Cardiac muscle cell (in vitro differentiated cells and primary cell): ENCODE results near the gene GLRA2. TPM values are rescaled to one million over a fixed set of nuclear protein-coding genes. Genes with fewer than 3 reads are reported as not detected.

ENCODE experiments used
- DNase-seq, 2 donors: peaks; one replicate each; pipeline versions ENCODE4 v3.0.0 to v3.0.0-alpha.2; 2010 to 2017; ENCODE audit warnings: low read depth in 1 of 2, low spot score in 1 of 2
- H3K27ac ChIP-seq: fragments of 200-600 bp; sonication (generic); 2 replicates; pipeline ENCODE4 v1.5.1; 2016
- H3K27me3 ChIP-seq: fragments of 200-600 bp; sonication (generic); 2 replicates; pipeline ENCODE4 v1.6.0; 2016; ENCODE audit warnings: control low read depth
- H3K36me3 ChIP-seq: fragments of 200-600 bp; sonication (generic); 2 replicates; pipeline ENCODE4 v1.5.1; 2016; ENCODE audit warnings: control low read depth
- H3K4me1 ChIP-seq: fragments of 200-600 bp; sonication (generic); 2 replicates; pipeline ENCODE4 v1.8.1; 2017; ENCODE audit warnings: low read depth, mild to moderate bottlenecking, mixed run types
- H3K4me3 ChIP-seq: fragments of 200-600 bp; sonication (generic); 2 replicates; pipeline ENCODE4 v1.5.1; 2016; ENCODE audit warnings: mild to moderate bottlenecking
- H3K9me3 ChIP-seq: fragments of 200-600 bp; sonication (generic); 2 replicates; pipeline ENCODE4 v1.5.1; 2017; ENCODE audit warnings: low read depth, mild to moderate bottlenecking, control low read depth
- polyA plus RNA-seq: library from polyadenylated mRNA; unstranded; fragments of >200 nt; fragmentation: Nextera tagmentation; extraction: Ambion mirVana; gene quantifications from 2 replicates; pipeline ENCODE4 v1.2.1, GENCODE V29; 2016
- total RNA-seq: library from RNA; depleted of rRNA; stranded (reverse); fragments of >200 nt; gene quantifications from 2 replicates; pipeline ENCODE4 v1.2.3, GENCODE V29; 2016
- TF ChIP-seq, protein P1 (sequence below): IDR thresholded peaks from 2 replicates; pipeline ENCODE4 v1.5.1; 2012; ENCODE audit warnings: low read depth, mild to moderate bottlenecking, low read length

Gene GLRA2
- total and polyA plus RNA-seq, 2 experiments from 2014 or later = 0.12 to 0.15 TPM

GRCh38 chrX:14616301-14616700 is 87.0 kb downstream of the GLRA2 start:
- no peaks in the 10 kb centered on the region for H3K9me3 ChIP-seq
- DNase-seq = peak in 1 of 2 donors; percentile 9
- H3K4me3 ChIP-seq = no peak overlapping the region
- H3K36me3 ChIP-seq = no peaks in the 10 kb centered on the region
- no peak overlapping the region for H3K27ac ChIP-seq
- H3K4me1 ChIP-seq = no peaks in the 10 kb centered on the region
- no peaks in the 10 kb centered on the region for H3K27me3 ChIP-seq
- TF ChIP-seq, protein P1, sequence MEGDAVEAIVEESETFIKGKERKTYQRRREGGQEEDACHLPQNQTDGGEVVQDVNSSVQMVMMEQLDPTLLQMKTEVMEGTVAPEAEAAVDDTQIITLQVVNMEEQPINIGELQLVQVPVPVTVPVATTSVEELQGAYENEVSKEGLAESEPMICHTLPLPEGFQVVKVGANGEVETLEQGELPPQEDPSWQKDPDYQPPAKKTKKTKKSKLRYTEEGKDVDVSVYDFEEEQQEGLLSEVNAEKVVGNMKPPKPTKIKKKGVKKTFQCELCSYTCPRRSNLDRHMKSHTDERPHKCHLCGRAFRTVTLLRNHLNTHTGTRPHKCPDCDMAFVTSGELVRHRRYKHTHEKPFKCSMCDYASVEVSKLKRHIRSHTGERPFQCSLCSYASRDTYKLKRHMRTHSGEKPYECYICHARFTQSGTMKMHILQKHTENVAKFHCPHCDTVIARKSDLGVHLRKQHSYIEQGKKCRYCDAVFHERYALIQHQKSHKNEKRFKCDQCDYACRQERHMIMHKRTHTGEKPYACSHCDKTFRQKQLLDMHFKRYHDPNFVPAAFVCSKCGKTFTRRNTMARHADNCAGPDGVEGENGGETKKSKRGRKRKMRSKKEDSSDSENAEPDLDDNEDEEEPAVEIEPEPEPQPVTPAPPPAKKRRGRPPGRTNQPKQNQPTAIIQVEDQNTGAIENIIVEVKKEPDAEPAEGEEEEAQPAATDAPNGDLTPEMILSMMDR = no peak

DNA sequence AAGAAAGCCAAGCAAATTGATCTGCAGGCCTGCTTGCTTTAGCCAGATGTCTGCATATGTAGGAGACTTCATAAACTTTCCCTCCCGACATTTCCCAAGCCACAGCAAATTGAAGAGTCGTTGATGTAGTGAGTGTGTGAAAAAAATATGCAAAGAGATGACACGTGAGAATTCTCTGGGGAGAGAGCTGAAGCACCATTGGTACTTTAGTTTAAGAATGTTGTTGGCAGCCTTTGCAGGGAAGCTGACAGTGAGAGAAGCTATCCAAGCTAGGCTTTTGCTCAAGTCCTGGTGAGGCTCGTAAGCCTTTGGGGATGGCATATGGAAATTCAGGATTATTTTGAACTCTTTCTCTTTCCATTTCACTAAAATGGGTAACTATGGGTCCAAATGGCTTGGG is 87.5 kb downstream of the GLRA2 start:
- Histone ChIP-seq H3K4me3 (no peak overlapping the region), H3K27me3 (no peaks in the 10 kb centered on the region), H3K9me3 (no peaks in the 10 kb centered on the region), H3K36me3 (no peaks in the 10 kb centered on the region), H3K4me1 (no peaks in the 10 kb centered on the region), H3K27ac (no peak overlapping the region)
- peak in 1 of 2 donors; percentile 16 for DNase-seq
- TF ChIP-seq, protein P1 = no peak

GRCh38 chrX:14618177-14618965 is 89.0 kb downstream of the GLRA2 start:
- no peak for DNase-seq
- TF ChIP-seq, protein P1 = no peak

GRCh38 chrX:14630733-14631132 is 101.4 kb downstream of the GLRA2 start:
- no peaks in the 10 kb centered on the region for H3K36me3 ChIP-seq
- no peaks in the 10 kb centered on the region for H3K4me1 ChIP-seq
- no peak overlapping the region for H3K27ac ChIP-seq
- TF ChIP-seq, protein P1 = no peak
- no peak overlapping the region for H3K4me3 ChIP-seq
- H3K9me3 ChIP-seq = no peaks in the 10 kb centered on the region
- no peak for DNase-seq
- H3K27me3 ChIP-seq = no peaks in the 10 kb centered on the region

More at GRCh38 chrX:14618177-14618965, 89.0 kb downstream of the GLRA2 start:
- no peaks in the 10 kb centered on the region for H3K36me3 ChIP-seq
- H3K27me3 ChIP-seq = no peaks in the 10 kb centered on the region
- no peaks in the 10 kb centered on the region for H3K4me1 ChIP-seq
- H3K27ac ChIP-seq = no peak overlapping the region
- no peaks in the 10 kb centered on the region for H3K9me3 ChIP-seq
- H3K4me3 ChIP-seq = no peak overlapping the region

- no peak for DNase-seq
- no peak overlapping the region for H3K27ac ChIP-seq
- TF ChIP-seq, protein P1 = no peak
- H3K4me1 ChIP-seq = no peaks in the 10 kb centered on the region
- no peak overlapping the region for H3K4me3 ChIP-seq
- no peaks in the 10 kb centered on the region for H3K27me3 ChIP-seq
- H3K36me3 ChIP-seq = no peaks in the 10 kb centered on the region
- no peaks in the 10 kb centered on the region for H3K9me3 ChIP-seq
These were observed 112.6 kb downstream of the GLRA2 start for GRCh38 chrX:14641681-14642655.
